PFSK-1 (cell line): Measurements from ENCODE around the gene OR6B1.

Experiments used
- FOXP2 ChIP-seq: optimal IDR thresholded peaks from 2 replicates; pipeline ENCODE3; 2011; ENCODE audit warnings: borderline replicate concordance, control low read depth, inconsistent platforms; ENCODE audit not compliant: insufficient read depth; ENCODE audit errors: extremely low read length, extremely low read depth
- POLR2AphosphoS5 ChIP-seq: IDR thresholded peaks from 2 replicates; pipeline ENCODE4 v1.6.1; 2012; ENCODE audit warnings: low read depth, mild to moderate bottlenecking, control low read depth, low read length, moderate library complexity
- REST ChIP-seq, 2 experiments: IDR thresholded peaks; 2 replicates each; pipeline versions ENCODE4 v1.6.1 to v1.8.0; 2011 to 2012; ENCODE audit warnings: low read depth in 2 of 2, low read length in 2 of 2, control low read depth in 1 of 2, inconsistent platforms in 1 of 2, mild to moderate bottlenecking in 1 of 2, moderate library complexity in 1 of 2; ENCODE audit not compliant: insufficient read depth in 1 of 2
- SIN3A ChIP-seq: IDR thresholded peaks from 2 replicates; pipeline ENCODE4 v1.6.1; 2012; ENCODE audit warnings: mild to moderate bottlenecking, low read length, moderate library complexity, borderline replicate concordance; ENCODE audit not compliant: insufficient read depth
- TAF1 ChIP-seq: IDR thresholded peaks from 2 replicates; pipeline ENCODE4 v1.6.1; 2012; ENCODE audit warnings: low read length, control low read depth, borderline replicate concordance; ENCODE audit not compliant: insufficient read depth

OR6B1 gene

GRCh38 chr7:143988976-143989745 is 11.0 kb upstream of the OR6B1 start:
- no peak for TF ChIP-seq POLR2AphosphoS5
- no peak for TF ChIP-seq SIN3A
- no peak for TF ChIP-seq TAF1
- TF ChIP-seq REST (IDR thresholded peaks at IDR 0.05; ENCODE audit: insufficient read depth in 1 of 2, low read depth in 2 of 2, low read length in 2 of 2), result no peak
- TF ChIP-seq FOXP2, result no peak

GRCh38 chr7:143992670-143993069 is 7.5 kb upstream of the OR6B1 start:
- TF ChIP-seq FOXP2 (no peak), POLR2AphosphoS5 (no peak), REST (IDR thresholded peaks at IDR 0.05; ENCODE audit: insufficient read depth in 1 of 2, low read depth in 2 of 2, low read length in 2 of 2) (no peak), SIN3A (no peak), TAF1 (no peak)

- TF ChIP-seq POLR2AphosphoS5 (no peak), REST (IDR thresholded peaks at IDR 0.05; ENCODE audit: insufficient read depth in 1 of 2, low read depth in 2 of 2, low read length in 2 of 2) (no peak), FOXP2 (no peak), SIN3A (no peak), TAF1 (no peak)
Observed at GRCh38 chr7:143993924-143994323, 6.2 kb upstream of the OR6B1 start.

GRCh38 chr7:144001543-144001942 is 1.4 kb downstream of the OR6B1 start:
- TF ChIP-seq FOXP2 (no peak), POLR2AphosphoS5 (no peak), REST (IDR thresholded peaks at IDR 0.05; ENCODE audit: insufficient read depth in 1 of 2, low read depth in 2 of 2, low read length in 2 of 2) (no peak), TAF1 (no peak), SIN3A (no peak)

GRCh38 chr7:144004703-144005102 is 4.6 kb downstream of the OR6B1 start:
- no peak for TF ChIP-seq REST (IDR thresholded peaks at IDR 0.05; ENCODE audit: insufficient read depth in 1 of 2, low read depth in 2 of 2, low read length in 2 of 2)
- no peak for TF ChIP-seq TAF1
- no peak for TF ChIP-seq POLR2AphosphoS5
- TF ChIP-seq SIN3A, result no peak
- TF ChIP-seq FOXP2, result no peak
